HEK293 (cell line): ENCODE measurements around the gene NDE1.

Experiments
- CTCF ChIP-seq: fragments of 450-650 bp; formaldehyde crosslinking; IDR thresholded peaks from 2 replicates; pipeline ENCODE4 v1.5.1; 2016; ENCODE audit warnings: missing biosample characterization, missing genetic modification characterization
- SCRT1 ChIP-seq: fragments of 450-650 bp; formaldehyde crosslinking; IDR thresholded peaks from 2 replicates; pipeline ENCODE4 v1.5.1; 2016; ENCODE audit warnings: missing biosample characterization, missing genetic modification characterization, borderline replicate concordance
- SETDB1 ChIP-seq: IDR thresholded peaks from one replicate; pipeline ENCODE4 v1.6.1; 2017; ENCODE audit warnings: mild to moderate bottlenecking, low read length, moderate library complexity, mixed read lengths; ENCODE audit not compliant: insufficient read length
- ZFP41 ChIP-seq: fragments of 450-650 bp; formaldehyde crosslinking; IDR thresholded peaks from 2 replicates; pipeline ENCODE4 v1.5.1; 2016; ENCODE audit warnings: missing biosample characterization, missing genetic modification characterization, borderline replicate concordance
- ZNF114 ChIP-seq: fragments of 450-650 bp; formaldehyde crosslinking; IDR thresholded peaks from 2 replicates; pipeline ENCODE4 v1.5.0; 2017; ENCODE audit warnings: missing biosample characterization, missing genetic modification characterization
- ZNF138 ChIP-seq: fragments of 450-650 bp; formaldehyde crosslinking; IDR thresholded peaks from 2 replicates; pipeline ENCODE4 v1.5.1; 2016; ENCODE audit warnings: missing biosample characterization, missing genetic modification characterization, borderline replicate concordance
- ZNF549 ChIP-seq: fragments of 450-650 bp; IDR thresholded peaks from 2 replicates; pipeline ENCODE4 v1.5.1; 2018; ENCODE audit warnings: missing biosample characterization, missing genetic modification characterization, mild to moderate bottlenecking, inconsistent platforms, moderate library complexity
- ZNF785 ChIP-seq: fragments of 450-650 bp; formaldehyde crosslinking; IDR thresholded peaks from 2 replicates; pipeline ENCODE4 v1.5.1; 2016; ENCODE audit warnings: missing biosample characterization, missing genetic modification characterization
- ZSCAN30 ChIP-seq: fragments of 450-650 bp; IDR thresholded peaks from 2 replicates; pipeline ENCODE4 v1.5.1; 2018; ENCODE audit warnings: missing biosample characterization, mild to moderate bottlenecking, missing genetic modification characterization, moderate library complexity

- TF ChIP-seq CTCF (tag by site-specific recombination) (no peak), ZNF785 (tag by site-specific recombination) (no peak), SCRT1 (tag by site-specific recombination) (no peak), ZNF138 (no peak), ZNF549 (no peak), ZFP41 (tag by site-specific recombination) (no peak), ZSCAN30 (tag by site-specific recombination) (no peak), ZNF114 (tag by site-specific recombination) (no peak), SETDB1 (no peak)
Observed at GRCh38 chr16:15746332-15746731, 96.3 kb downstream of the NDE1 start.
